Natural killer cell (primary cell): Measurements from ENCODE around the gene GLI3. TPM values are rescaled to one million over a fixed set of nuclear protein-coding genes. Genes with fewer than 3 reads are reported as not detected.

Experiments used
- ATAC-seq, 3 donors: fragments of 150-1000 bp in 2 of 3; fragments of 200-7000 bp in 1 of 3; cut with Tn5 transposase; 1 replicate in 1 of 3; 2 replicates in 2 of 3; pipeline ENCODE4 v1.10.0; 2021; ENCODE audit warnings: mild to moderate bottlenecking in 2 of 3, moderate library complexity in 2 of 3
- DNase-seq, 2 donors: peaks; one replicate each; pipeline versions ENCODE4 v3.0.0 to v3.0.0-alpha.2; 2013 to 2021; ENCODE audit warnings: mixed read lengths in 1 of 2
- H3K27ac ChIP-seq: one replicate; pipeline ENCODE4 v1.5.1; 2013; ENCODE audit warnings: mild to moderate bottlenecking, low read length
- H3K27me3 ChIP-seq: one replicate; pipeline ENCODE4 v1.6.1; 2013; ENCODE audit warnings: low read length; ENCODE audit not compliant: control insufficient read depth, insufficient read depth
- H3K36me3 ChIP-seq: one replicate; pipeline ENCODE4 v1.6.1; 2013; ENCODE audit warnings: low read length; ENCODE audit not compliant: control insufficient read depth, insufficient read depth
- H3K4me1 ChIP-seq: one replicate; pipeline ENCODE4 v1.6.1; 2013; ENCODE audit warnings: low read length; ENCODE audit not compliant: control insufficient read depth, insufficient read depth
- H3K4me3 ChIP-seq: one replicate; pipeline ENCODE4 v1.5.1; 2013; ENCODE audit warnings: low read length
- H3K9me3 ChIP-seq: one replicate; pipeline ENCODE4 v1.6.1; 2013; ENCODE audit warnings: low read length; ENCODE audit not compliant: control insufficient read depth, insufficient read depth
- H3K27ac Mint-ChIP-seq, 2 donors: one replicate each; pipeline ENCODE4 v1.8.0; 2022; ENCODE audit warnings: mild to moderate bottlenecking in 2 of 2, mixed read lengths in 2 of 2, moderate library complexity in 1 of 2
- H3K27me3 Mint-ChIP-seq, 2 donors: one replicate each; pipeline ENCODE4 v1.8.0; 2022; ENCODE audit warnings: low read depth in 2 of 2, mixed read lengths in 2 of 2
- H3K36me3 Mint-ChIP-seq: one replicate; pipeline ENCODE4 v1.8.0; 2022; ENCODE audit warnings: mixed read lengths
- H3K4me1 Mint-ChIP-seq, 2 donors: one replicate each; pipeline ENCODE4 v1.8.0; 2022; ENCODE audit warnings: mixed read lengths in 2 of 2
- H3K4me3 Mint-ChIP-seq: one replicate; pipeline ENCODE4 v1.8.0; 2022; ENCODE audit warnings: mild to moderate bottlenecking, moderate library complexity, mixed read lengths
- H3K9me3 Mint-ChIP-seq, 2 donors: one replicate each; pipeline ENCODE4 v1.8.0; 2022; ENCODE audit warnings: mixed read lengths in 2 of 2
- CTCF ChIP-seq: fragments of 200-600 bp; IDR thresholded peaks from one replicate; pipeline ENCODE4 v1.8.0; 2022; ENCODE audit warnings: antibody characterized with exemption
- WGBS: methylation state at CpG from one replicate; pipeline ENCODE4 v1.1.7; 2013; ENCODE audit warnings: missing lambda C conversion rate; ENCODE audit not compliant: insufficient coverage; 5-methylcytosine and 5-hydroxymethylcytosine counted together
- intact Hi-C: fragments of 100-400 bp; cut with micrococcal nuclease; formaldehyde crosslinking; loops from one replicate; pipeline ENCODE4 v1.14.2; 2022
- total RNA-seq, 4 donors: library from RNA; stranded (reverse); fragments of 120-200 nt in 1 of 4; gene quantifications; one replicate each; pipeline versions ENCODE4 v1.2.3 to v1.2.4, GENCODE V29; 2013 to 2022

GLI3 gene
- total RNA-seq, 3 donors from 2014 or later (not counting 1 experiment from before 2014, with no cell fraction given), result 2.9 to 4.7 (median 3.1) TPM

- Mint-ChIP-seq H3K4me3 (no peak overlapping the region), H3K27ac (no peak overlapping the region), H3K4me1 (peaks cover 22 to 43% of the 10 kb centered on the region in 2 donors), H3K27me3 (peaks cover 0 to 6% of the 10 kb centered on the region in 2 donors), H3K36me3 (no peaks in the 10 kb centered on the region), H3K9me3 (no peaks in the 10 kb centered on the region)
- peaks cover 2% of the 10 kb centered on the region for H3K4me1 ChIP-seq
- no peaks in the 10 kb centered on the region for H3K9me3 ChIP-seq
- no peak overlapping the region for H3K4me3 ChIP-seq
- H3K36me3 ChIP-seq, result no peaks in the 10 kb centered on the region
- no peaks in the 10 kb centered on the region for H3K27me3 ChIP-seq
- ATAC-seq, result no peak
- WGBS, result 80% methylated on average over 8 of the region's 8 CpGs
- TF ChIP-seq CTCF, result no peak
- no peak overlapping the region for H3K27ac ChIP-seq
- DNase-seq, result no peak
- intact Hi-C loops, result no loop called here
These were observed 137.4 kb downstream of the GLI3 start for GRCh38 chr7:42099470-42100155.

GRCh38 chr7:42099066-42099465 is 137.9 kb downstream of the GLI3 start:
- Mint-ChIP-seq H3K4me3 (no peak overlapping the region), H3K4me1 (peaks cover 17 to 39% of the 10 kb centered on the region in 2 donors), H3K36me3 (no peaks in the 10 kb centered on the region), H3K27me3 (peaks cover 0 to 6% of the 10 kb centered on the region in 2 donors), H3K9me3 (no peaks in the 10 kb centered on the region), H3K27ac (no peak overlapping the region)
- ATAC-seq (no peak), DNase-seq (no peak)
- no peaks in the 10 kb centered on the region for H3K36me3 ChIP-seq
- intact Hi-C loops, result no loop called here
- no peak overlapping the region for H3K4me3 ChIP-seq
- 67% methylated on average over 3 of the region's 4 CpGs for WGBS
- H3K27me3 ChIP-seq, result no peaks in the 10 kb centered on the region
- no peak overlapping the region for H3K27ac ChIP-seq
- H3K4me1 ChIP-seq, result no peaks in the 10 kb centered on the region
- TF ChIP-seq CTCF, result no peak
- no peaks in the 10 kb centered on the region for H3K9me3 ChIP-seq

GRCh38 chr7:42097752-42098151 is 139.3 kb downstream of the GLI3 start:
- Mint-ChIP-seq H3K4me1 (peaks cover 8 to 25% of the 10 kb centered on the region in 2 donors), H3K36me3 (no peaks in the 10 kb centered on the region), H3K4me3 (no peak overlapping the region), H3K27me3 (peaks cover 0 to 6% of the 10 kb centered on the region in 2 donors), H3K9me3 (no peaks in the 10 kb centered on the region), H3K27ac (no peak overlapping the region)
- H3K27me3 ChIP-seq, result no peaks in the 10 kb centered on the region
- ATAC-seq (no peak), DNase-seq (no peak)
- H3K36me3 ChIP-seq, result no peaks in the 10 kb centered on the region
- H3K4me3 ChIP-seq, result no peak overlapping the region
- no peaks in the 10 kb centered on the region for H3K9me3 ChIP-seq
- no peak for TF ChIP-seq CTCF
- intact Hi-C loops, result no loop called here
- WGBS, result 87% methylated on average over 5 of the region's 5 CpGs
- no peak overlapping the region for H3K27ac ChIP-seq
- no peaks in the 10 kb centered on the region for H3K4me1 ChIP-seq
